Gastroesophageal sphincter (tissue), 4 donors: ENCODE data around the gene PDE11A. TPM values are rescaled to one million over a fixed set of nuclear protein-coding genes. Genes with fewer than 3 reads are reported as not detected.

Source experiments
- ATAC-seq: fragments of 150-250 bp; one replicate; pipeline ENCODE4 v1.9.1; 2016; ENCODE audit warnings: mild to moderate bottlenecking, moderate library complexity
- H3K27ac ChIP-seq, 4 donors: fragments of 200-600 bp; sonication (generic) in 3 of 4; 1 replicate in 3 of 4; 2 replicates in 1 of 4; pipeline ENCODE4 v1.5.1; 2016 to 2019
- H3K27me3 ChIP-seq: fragments of 200-600 bp; sonication (generic); one replicate; pipeline ENCODE4 v1.5.1; 2019
- H3K36me3 ChIP-seq, 2 donors: fragments of 200-600 bp; sonication (generic); one replicate each; pipeline ENCODE4 v1.5.1; 2019; ENCODE audit warnings: control low read depth in 1 of 2
- H3K4me1 ChIP-seq, 3 donors: fragments of 200-600 bp; sonication (generic); 1 replicate in 2 of 3; 2 replicates in 1 of 3; pipeline ENCODE4 v1.5.1; 2016 to 2019; ENCODE audit warnings: control low read depth in 2 of 3
- H3K4me3 ChIP-seq, 2 donors: fragments of 200-600 bp; sonication (generic); one replicate each; pipeline ENCODE4 v1.5.1; 2019; ENCODE audit warnings: mild to moderate bottlenecking in 1 of 2, moderate library complexity in 1 of 2
- H3K9me3 ChIP-seq, 3 donors: fragments of 200-600 bp; sonication (generic); one replicate each; pipeline ENCODE4 v1.5.1; 2017 to 2019; ENCODE audit warnings: control low read depth in 2 of 3
- CTCF ChIP-seq, 4 experiments: fragments of 200-600 bp in 2 of 4; fragments of 450-650 bp in 2 of 4; sonication (generic) in 1 of 4; IDR thresholded peaks; one replicate each; pipeline ENCODE4 v1.5.1; 2017 to 2019; ENCODE audit warnings: antibody characterized with exemption in 4 of 4, mild to moderate bottlenecking in 2 of 4, moderate library complexity in 2 of 4
- EP300 ChIP-seq: sonication (generic); formaldehyde crosslinking; IDR thresholded peaks from one replicate; pipeline ENCODE4 v1.6.1; 2017; ENCODE audit warnings: antibody characterized with exemption, mild to moderate bottlenecking
- POLR2A ChIP-seq, 2 donors: fragments of 450-650 bp; IDR thresholded peaks; one replicate each; pipeline ENCODE4 v1.6.1; 2017; ENCODE audit warnings: antibody characterized with exemption in 2 of 2, mild to moderate bottlenecking in 2 of 2, moderate library complexity in 1 of 2
- POLR2AphosphoS5 ChIP-seq: sonication (generic); formaldehyde crosslinking; IDR thresholded peaks from one replicate; pipeline ENCODE4 v1.6.1; 2017; ENCODE audit warnings: antibody characterized with exemption
- WGBS, 2 donors: methylation state at CpG; one replicate each; pipeline ENCODE4 v1.1.5; 2018; ENCODE audit warnings: low coverage in 1 of 2; 5-methylcytosine and 5-hydroxymethylcytosine counted together
- total RNA-seq, 4 donors: library from RNA; depleted of rRNA; stranded (reverse); fragments of >200 nt; gene quantifications; one replicate each; pipeline ENCODE4 v1.1.0, GENCODE V29; 2016

The PDE11A gene
- total RNA-seq, 4 donors from 2014 or later = 0.13 to 1.9 (median 0.16) TPM; not detected in 1

GRCh38 chr2:177816766-177817165 lies 255.8 kb downstream of the PDE11A start:
- Histone ChIP-seq H3K27me3 (no peaks in the 10 kb centered on the region), H3K36me3 (no peaks in the 10 kb centered on the region), H3K9me3 (no peaks in the 10 kb centered on the region), H3K4me3 (no peak overlapping the region), H3K27ac (no peak overlapping the region), H3K4me1 (no peaks in the 10 kb centered on the region)
- TF ChIP-seq EP300 (no peak), CTCF (IDR thresholded peaks at IDR 0.05) (no peak), POLR2AphosphoS5 (no peak), POLR2A (IDR thresholded peaks at IDR 0.05) (no peak)
- no peak for ATAC-seq

GRCh38 chr2:177812713-177813396 lies 259.7 kb downstream of the PDE11A start:
- no peaks in the 10 kb centered on the region for H3K4me1 ChIP-seq
- H3K27ac ChIP-seq = no peak overlapping the region
- ATAC-seq = no peak
- 79 to 88% methylated on average over 2 of the region's 2 CpGs for WGBS, 2 donors
- H3K36me3 ChIP-seq = no peaks in the 10 kb centered on the region
- no peaks in the 10 kb centered on the region for H3K27me3 ChIP-seq
- TF ChIP-seq POLR2AphosphoS5 = no peak
- TF ChIP-seq CTCF (IDR thresholded peaks at IDR 0.05) = no peak
- no peak for TF ChIP-seq POLR2A (IDR thresholded peaks at IDR 0.05)
- TF ChIP-seq EP300 = no peak
- no peak overlapping the region for H3K4me3 ChIP-seq
- H3K9me3 ChIP-seq = no peaks in the 10 kb centered on the region

- Histone ChIP-seq H3K4me1 (no peaks in the 10 kb centered on the region), H3K36me3 (no peaks in the 10 kb centered on the region), H3K9me3 (no peaks in the 10 kb centered on the region), H3K27me3 (no peaks in the 10 kb centered on the region), H3K4me3 (no peak overlapping the region), H3K27ac (no peak overlapping the region)
- ATAC-seq = no peak
- TF ChIP-seq POLR2AphosphoS5 = no peak
- no peak for TF ChIP-seq CTCF (IDR thresholded peaks at IDR 0.05)
- no peak for TF ChIP-seq EP300
- TF ChIP-seq POLR2A (IDR thresholded peaks at IDR 0.05) = no peak
These were observed 261.7 kb downstream of the PDE11A start for GRCh38 chr2:177810906-177811305.

- no peak for ATAC-seq
- H3K9me3 ChIP-seq = no peaks in the 10 kb centered on the region
- no peaks in the 10 kb centered on the region for H3K36me3 ChIP-seq
- no peak overlapping the region for H3K27ac ChIP-seq
- no peak for TF ChIP-seq POLR2A (IDR thresholded peaks at IDR 0.05)
- no peak for TF ChIP-seq POLR2AphosphoS5
- TF ChIP-seq CTCF (IDR thresholded peaks at IDR 0.05) = no peak
- TF ChIP-seq EP300 = no peak
- no peaks in the 10 kb centered on the region for H3K27me3 ChIP-seq
- H3K4me1 ChIP-seq = no peaks in the 10 kb centered on the region
- WGBS, 2 donors = 84 to 100% methylated on average over 1 of the region's 1 CpG
- H3K4me3 ChIP-seq = no peak overlapping the region
These were observed 263.4 kb downstream of the PDE11A start for GRCh38 chr2:177808984-177809809.

- TF ChIP-seq EP300 = no peak
- TF ChIP-seq POLR2A (IDR thresholded peaks at IDR 0.05) = no peak
- no peak for TF ChIP-seq POLR2AphosphoS5
- no peak for TF ChIP-seq CTCF (IDR thresholded peaks at IDR 0.05)
- Histone ChIP-seq H3K4me1 (no peaks in the 10 kb centered on the region), H3K9me3 (no peaks in the 10 kb centered on the region), H3K36me3 (no peaks in the 10 kb centered on the region), H3K4me3 (no peak overlapping the region), H3K27ac (no peak overlapping the region), H3K27me3 (no peaks in the 10 kb centered on the region)
- no peak for ATAC-seq
These were observed 266.6 kb downstream of the PDE11A start for GRCh38 chr2:177806025-177806424.
